Trophoblast cell (in vitro differentiated cells and primary cell): ENCODE results near the gene MYO15B.

Experiments used
- DNase-seq, 2 donors: peaks; one replicate each; pipeline ENCODE4 v3.0.0-alpha.2; 2016
- H2AFZ ChIP-seq: 2 replicates; pipeline ENCODE4 v1.6.1; 2013; ENCODE audit warnings: low read length, moderate library complexity, mild to moderate bottlenecking; ENCODE audit not compliant: insufficient read depth, poor library complexity
- H2AK5ac ChIP-seq: 2 replicates; pipeline ENCODE4 v1.6.1; 2013; ENCODE audit warnings: mild to moderate bottlenecking, low read length
- H2BK120ac ChIP-seq: 2 replicates; pipeline ENCODE4 v1.6.1; 2013; ENCODE audit warnings: low read length, mild to moderate bottlenecking, moderate library complexity; ENCODE audit not compliant: insufficient read depth, poor library complexity
- H2BK12ac ChIP-seq: 2 replicates; pipeline ENCODE4 v1.6.1; 2013; ENCODE audit warnings: mild to moderate bottlenecking, low read length, moderate library complexity
- H2BK5ac ChIP-seq: 2 replicates; pipeline ENCODE4 v1.6.1; 2013; ENCODE audit warnings: low read length, low read depth, moderate library complexity, mild to moderate bottlenecking; ENCODE audit not compliant: poor library complexity
- H3K14ac ChIP-seq: 2 replicates; pipeline ENCODE4 v1.6.1; 2013; ENCODE audit warnings: mild to moderate bottlenecking, low read length
- H3K18ac ChIP-seq: 2 replicates; pipeline ENCODE4 v1.6.1; 2013; ENCODE audit warnings: mild to moderate bottlenecking, low read length
- H3K23ac ChIP-seq: 2 replicates; pipeline ENCODE4 v1.6.1; 2013; ENCODE audit warnings: low read length
- H3K27ac ChIP-seq: 2 replicates; pipeline ENCODE4 v1.5.1; 2013; ENCODE audit warnings: low read depth, mild to moderate bottlenecking, inconsistent platforms, low read length, moderate library complexity
- H3K27me3 ChIP-seq: 2 replicates; pipeline ENCODE4 v1.6.1; 2013; ENCODE audit warnings: inconsistent platforms, mild to moderate bottlenecking, low read length, moderate library complexity; ENCODE audit not compliant: insufficient read depth
- H3K36me3 ChIP-seq, 2 experiments: 1 replicate in 1 of 2; 2 replicates in 1 of 2; pipeline ENCODE4 v1.6.1; 2013; ENCODE audit warnings: low read length in 2 of 2, mild to moderate bottlenecking in 2 of 2, moderate library complexity in 1 of 2; ENCODE audit not compliant: insufficient read depth in 2 of 2, control insufficient read depth in 1 of 2
- H3K4ac ChIP-seq: 2 replicates; pipeline ENCODE4 v1.6.1; 2013; ENCODE audit warnings: low read depth, mild to moderate bottlenecking, low read length, moderate library complexity
- H3K4me1 ChIP-seq, 2 experiments: 1 replicate in 1 of 2; 2 replicates in 1 of 2; pipeline ENCODE4 v1.6.1; 2013; ENCODE audit warnings: low read length in 2 of 2, mild to moderate bottlenecking in 2 of 2, moderate library complexity in 1 of 2; ENCODE audit not compliant: insufficient read depth in 2 of 2, control insufficient read depth in 1 of 2
- H3K4me2 ChIP-seq: 2 replicates; pipeline ENCODE4 v1.6.1; 2013; ENCODE audit warnings: inconsistent platforms, mild to moderate bottlenecking, low read length, moderate library complexity
- H3K4me3 ChIP-seq: 2 replicates; pipeline ENCODE4 v1.5.1; 2013; ENCODE audit warnings: mild to moderate bottlenecking, low read depth, low read length, inconsistent platforms
- H3K79me1 ChIP-seq: one replicate; pipeline ENCODE4 v1.6.1; 2013; ENCODE audit warnings: low read length
- H3K79me2 ChIP-seq: 2 replicates; pipeline ENCODE4 v1.6.1; 2013; ENCODE audit warnings: low read length, mild to moderate bottlenecking; ENCODE audit not compliant: control insufficient read depth, insufficient read depth, poor library complexity
- H3K9ac ChIP-seq: 2 replicates; pipeline ENCODE4 v1.6.1; 2013; ENCODE audit warnings: mild to moderate bottlenecking, low read length
- H3K9me3 ChIP-seq: 2 replicates; pipeline ENCODE4 v1.6.1; 2013; ENCODE audit warnings: low read depth, mild to moderate bottlenecking, control low read depth, inconsistent platforms, low read length; ENCODE audit not compliant: insufficient read depth
- H4K12ac ChIP-seq: 2 replicates; pipeline ENCODE4 v1.6.1; 2013; ENCODE audit warnings: low read depth, mild to moderate bottlenecking, low read length, moderate library complexity
- H4K8ac ChIP-seq: 2 replicates; pipeline ENCODE4 v1.6.1; 2013; ENCODE audit warnings: low read depth, mild to moderate bottlenecking, low read length, moderate library complexity
- H4K91ac ChIP-seq: one replicate; pipeline ENCODE4 v1.6.1; 2013; ENCODE audit warnings: low read depth, mild to moderate bottlenecking, low read length, moderate library complexity
- WGBS: extraction: QIAGEN DNeasy Blood & Tissue Kit; methylation state at CpG from one replicate; pipeline ENCODE4 v1.1.7; 2013; ENCODE audit warnings: missing lambda C conversion rate; ENCODE audit not compliant: insufficient read length, insufficient coverage; ENCODE audit errors: extremely low coverage; 5-methylcytosine and 5-hydroxymethylcytosine counted together

MYO15B gene

DNA sequence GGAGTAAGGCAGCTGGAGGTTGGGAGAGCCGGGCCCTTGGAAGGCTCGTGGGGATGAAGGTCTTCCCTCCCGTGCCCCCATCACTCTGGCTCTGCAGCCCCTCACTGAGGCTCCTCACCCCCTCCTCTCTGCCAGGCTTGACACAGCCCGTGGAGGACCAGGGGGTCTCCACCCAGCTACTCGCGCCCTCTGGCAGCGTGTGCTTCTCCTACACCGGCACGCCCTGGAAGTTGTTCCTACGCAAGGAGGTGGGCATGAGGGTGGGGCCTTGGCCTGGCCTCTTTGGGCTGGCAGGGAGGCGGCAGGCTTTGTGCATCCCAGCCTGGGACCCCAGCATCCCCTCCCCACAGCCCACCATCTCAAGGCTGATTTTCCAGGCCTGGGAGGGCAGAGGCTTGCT lies 30.1 kb downstream of the MYO15B start:
- Histone ChIP-seq H3K14ac (no peak overlapping the region), H3K27ac (no peak overlapping the region), H2BK12ac (no peak overlapping the region), H3K4ac (no peak overlapping the region), H3K23ac (no peak overlapping the region), H2BK120ac (no peak overlapping the region), H2AFZ (no peak overlapping the region), H3K4me3 (no peak overlapping the region), H2BK5ac (no peak overlapping the region), H3K18ac (no peak overlapping the region), H2AK5ac (no peak overlapping the region), H3K27me3 (no peaks in the 10 kb centered on the region), H3K9ac (no peak overlapping the region), H3K79me1 (no peaks in the 10 kb centered on the region), H4K12ac (no peak overlapping the region), H4K8ac (no peak overlapping the region), H4K91ac (no peak overlapping the region), H3K4me1 (no peaks in the 10 kb centered on the region), H3K4me2 (no peak overlapping the region), H3K9me3 (peaks cover 4% of the 10 kb centered on the region), H3K36me3 (no peaks in the 10 kb centered on the region), H3K79me2 (no peaks in the 10 kb centered on the region)
- no peak for DNase-seq
- no CpG with 5 or more reads among the region's 11 CpGs for WGBS

DNA sequence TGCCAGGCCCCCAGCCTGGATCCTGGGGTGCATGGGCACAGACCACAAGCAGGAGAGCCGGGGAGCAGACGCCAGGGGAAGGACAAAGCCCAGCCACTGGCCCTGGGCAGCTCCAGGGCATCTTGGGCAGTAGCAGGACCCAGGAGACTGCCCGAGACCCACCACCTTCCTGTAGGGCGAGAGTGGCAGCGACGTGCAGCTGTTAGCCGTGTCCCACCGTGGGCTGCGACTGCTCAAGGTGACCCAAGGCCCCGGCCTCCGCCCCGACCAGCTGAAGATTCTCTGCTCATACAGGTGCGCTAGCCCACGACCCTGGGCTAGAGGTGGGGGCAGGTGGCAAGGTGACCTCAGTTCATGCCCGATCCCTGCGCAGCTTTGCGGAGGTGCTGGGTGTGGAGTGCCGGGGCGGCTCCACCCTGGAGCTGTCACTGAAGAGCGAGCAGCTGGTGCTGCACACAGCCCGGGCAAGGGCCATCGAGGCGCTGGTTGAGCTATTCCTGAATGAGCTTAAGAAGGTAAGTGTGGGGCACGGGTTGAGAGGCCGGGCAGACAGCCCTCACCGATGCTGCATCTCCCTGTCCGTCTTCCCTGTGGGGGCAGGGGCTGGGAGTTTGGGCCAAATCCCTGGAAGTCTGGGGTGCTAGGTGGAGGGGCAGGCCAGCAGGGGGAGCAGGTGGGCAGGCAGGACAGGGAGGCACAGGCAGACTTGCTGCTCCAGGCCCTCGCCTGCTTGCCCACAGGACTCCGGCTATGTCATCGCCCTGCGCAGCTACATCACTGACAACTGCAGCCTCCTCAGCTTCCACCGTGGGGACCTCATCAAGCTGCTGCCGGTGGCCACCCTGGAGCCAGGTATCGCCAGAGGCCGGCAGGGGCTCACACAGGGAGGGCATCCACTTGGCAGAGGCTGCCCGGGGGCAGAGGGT lies 32.2 kb downstream of the MYO15B start:
- Histone ChIP-seq H3K14ac (no peak overlapping the region), H2AFZ (no peak overlapping the region), H4K91ac (no peak overlapping the region), H3K4ac (no peak overlapping the region), H2BK5ac (no peak overlapping the region), H2BK12ac (no peak overlapping the region), H3K4me2 (no peak overlapping the region), H3K9ac (no peak overlapping the region), H2AK5ac (no peak overlapping the region), H3K36me3 (no peaks in the 10 kb centered on the region), H3K4me3 (no peak overlapping the region), H3K27ac (no peak overlapping the region), H3K79me1 (no peaks in the 10 kb centered on the region), H4K12ac (no peak overlapping the region), H3K27me3 (no peaks in the 10 kb centered on the region), H3K18ac (no peak overlapping the region), H3K79me2 (no peaks in the 10 kb centered on the region), H3K4me1 (no peaks in the 10 kb centered on the region), H3K9me3 (peaks cover 8% of the 10 kb centered on the region), H4K8ac (no peak overlapping the region), H3K23ac (no peak overlapping the region), H2BK120ac (no peak overlapping the region)
- DNase-seq: peak; percentile 28 to 35
- no CpG with 5 or more reads among the region's 36 CpGs for WGBS

DNA sequence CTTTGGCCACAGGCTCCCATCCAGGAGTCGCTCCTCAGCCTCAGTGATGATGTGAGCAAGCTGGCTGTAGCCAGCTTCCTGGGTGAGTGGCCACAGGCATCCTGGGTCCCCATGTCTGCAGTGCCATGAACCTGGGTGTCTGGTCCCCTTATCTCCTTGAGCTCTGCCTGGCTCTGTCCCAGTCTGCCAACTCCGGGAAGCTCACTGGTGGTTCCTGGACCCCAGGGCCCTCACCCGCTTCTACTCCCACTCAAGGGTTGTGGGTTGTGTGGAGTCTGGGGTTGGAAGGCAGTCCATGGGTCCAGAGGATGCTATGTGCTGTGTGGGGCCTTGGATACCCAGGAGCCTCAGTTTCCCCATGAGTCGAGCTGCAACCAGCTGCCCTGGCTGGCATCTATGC lies 33.9 kb downstream of the MYO15B start:
- H2AK5ac ChIP-seq: no peak overlapping the region
- H3K36me3 ChIP-seq: peaks cover 2 to 6% of the 10 kb centered on the region in 2 experiments
- no peak overlapping the region for H3K4me2 ChIP-seq
- H2BK120ac ChIP-seq: no peak overlapping the region
- H3K79me1 ChIP-seq: no peaks in the 10 kb centered on the region
- WGBS: no CpG with 5 or more reads among the region's 4 CpGs
- no peak overlapping the region for H3K23ac ChIP-seq
- H4K91ac ChIP-seq: no peak overlapping the region
- no peak overlapping the region for H3K4ac ChIP-seq
- no peak overlapping the region for H4K12ac ChIP-seq
- H2BK12ac ChIP-seq: no peak overlapping the region
- DNase-seq: no peak
- H3K9ac ChIP-seq: no peak overlapping the region
- H3K18ac ChIP-seq: no peak overlapping the region
- no peak overlapping the region for H3K4me3 ChIP-seq
- H3K27ac ChIP-seq: no peak overlapping the region
- no peak overlapping the region for H3K14ac ChIP-seq
- no peak overlapping the region for H2AFZ ChIP-seq
- no peaks in the 10 kb centered on the region for H3K27me3 ChIP-seq
- H3K9me3 ChIP-seq: peaks cover 8% of the 10 kb centered on the region
- no peaks in the 10 kb centered on the region for H3K4me1 ChIP-seq
- no peaks in the 10 kb centered on the region for H3K79me2 ChIP-seq
- H2BK5ac ChIP-seq: no peak overlapping the region
- no peak overlapping the region for H4K8ac ChIP-seq

DNA sequence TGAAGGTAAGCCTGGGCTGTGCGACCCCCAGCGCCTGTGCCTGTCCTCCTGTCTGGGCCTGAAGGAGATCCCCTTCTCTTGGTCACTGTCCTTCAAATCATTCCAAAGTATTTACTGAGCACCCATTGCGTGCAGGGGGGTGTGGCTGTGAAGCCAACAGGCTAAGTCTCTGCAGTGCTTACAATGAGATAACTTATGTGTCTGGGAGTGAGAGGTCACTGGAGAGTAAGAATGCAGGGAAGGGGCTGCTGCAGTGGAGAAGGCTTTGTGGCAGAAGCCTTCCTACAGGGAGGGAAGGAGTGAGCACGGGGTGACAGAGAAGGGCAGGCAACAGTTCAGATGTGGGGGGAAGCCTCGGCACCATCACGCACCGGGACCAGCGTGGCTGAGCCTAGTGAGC lies 34.5 kb downstream of the MYO15B start:
- Histone ChIP-seq H2AK5ac (no peak overlapping the region), H2BK5ac (no peak overlapping the region), H2BK120ac (no peak overlapping the region), H3K27me3 (no peaks in the 10 kb centered on the region), H2AFZ (no peak overlapping the region), H3K14ac (no peak overlapping the region), H3K79me2 (no peaks in the 10 kb centered on the region), H3K4ac (no peak overlapping the region), H3K4me1 (no peaks in the 10 kb centered on the region), H3K9me3 (peaks cover 8% of the 10 kb centered on the region), H2BK12ac (no peak overlapping the region), H3K18ac (no peak overlapping the region), H4K8ac (no peak overlapping the region), H3K27ac (no peak overlapping the region), H3K36me3 (peaks cover 6 to 10% of the 10 kb centered on the region in 2 experiments), H4K91ac (no peak overlapping the region), H3K4me2 (no peak overlapping the region), H3K9ac (no peak overlapping the region), H3K23ac (no peak overlapping the region), H4K12ac (no peak overlapping the region), H3K79me1 (no peaks in the 10 kb centered on the region), H3K4me3 (no peak overlapping the region)
- no CpG with 5 or more reads among the region's 8 CpGs for WGBS
- DNase-seq: peak in 1 of 2 donors; percentile 21
